Immature natural killer cell (primary cell): ENCODE measurements around the gene NXPH1. TPM values are rescaled to one million over a fixed set of nuclear protein-coding genes. Genes with fewer than 3 reads are reported as not detected.
A peak's percentile ranks its signal among the peaks of the same experiment; 100 is the strongest.

Experiments used
- DNase-seq, 3 donors: peaks; one replicate each; pipeline ENCODE4 v3.0.0; 2022; ENCODE audit warnings: mixed read lengths in 1 of 3
- H3K27ac Mint-ChIP-seq, 6 donors: one replicate each; pipeline ENCODE4 v1.8.0; 2020; ENCODE audit warnings: mixed read lengths in 6 of 6, mild to moderate bottlenecking in 5 of 6, inconsistent platforms in 4 of 6, moderate library complexity in 3 of 6
- H3K27me3 Mint-ChIP-seq, 3 donors: one replicate each; pipeline ENCODE4 v1.8.0; 2020 to 2021; ENCODE audit warnings: low read depth in 3 of 3, mild to moderate bottlenecking in 3 of 3, mixed read lengths in 3 of 3, moderate library complexity in 3 of 3, inconsistent platforms in 1 of 3
- H3K36me3 Mint-ChIP-seq, 3 donors: one replicate each; pipeline ENCODE4 v1.8.0; 2020; ENCODE audit warnings: mixed read lengths in 3 of 3, inconsistent platforms in 2 of 3, mild to moderate bottlenecking in 2 of 3
- H3K4me1 Mint-ChIP-seq, 2 donors: one replicate each; pipeline ENCODE4 v1.8.0; 2020; ENCODE audit warnings: inconsistent platforms in 2 of 2, mild to moderate bottlenecking in 2 of 2, mixed read lengths in 2 of 2, moderate library complexity in 1 of 2
- H3K4me3 Mint-ChIP-seq, 5 donors: one replicate each; pipeline ENCODE4 v1.8.0; 2020; ENCODE audit warnings: mild to moderate bottlenecking in 5 of 5, mixed read lengths in 5 of 5, inconsistent platforms in 3 of 5, moderate library complexity in 3 of 5
- H3K9me3 Mint-ChIP-seq, 6 donors: one replicate each; pipeline ENCODE4 v1.8.0; 2020; ENCODE audit warnings: mild to moderate bottlenecking in 6 of 6, mixed read lengths in 6 of 6, inconsistent platforms in 4 of 6, moderate library complexity in 3 of 6
- polyA plus RNA-seq, 3 donors: library from polyadenylated mRNA; unstranded; fragments of 300-500 nt; fragmentation: Illumina TruSeq; gene quantifications; one replicate each; pipeline ENCODE4 v1.2.3, GENCODE V29; 2021

Gene NXPH1
- polyA plus RNA-seq = not detected

GRCh38 chr7:8433477-8434289, at the start of gene NXPH1:
Gene NXPH1, plus strand, starts transcription at chr7:8433609.
- Mint-ChIP-seq H3K27ac (no peak within 1 kb of the TSS), H3K9me3 (peaks cover 0 to 23% (median 5%) of the 10 kb centered on the region in 6 donors), H3K27me3 (peaks cover 19 to 43% (median 29%) of the 10 kb centered on the region in 3 donors), H3K4me1 (peaks cover 6 to 7% of the 10 kb centered on the region in 2 donors), H3K4me3 (peak within 1 kb of the TSS in 4 of 5 donors; percentile 12 to 64 (median 30)), H3K36me3 (peaks cover 6 to 8% (median 6%) of the 10 kb centered on the region in 3 donors)
- DNase-seq = no peak

DNA sequence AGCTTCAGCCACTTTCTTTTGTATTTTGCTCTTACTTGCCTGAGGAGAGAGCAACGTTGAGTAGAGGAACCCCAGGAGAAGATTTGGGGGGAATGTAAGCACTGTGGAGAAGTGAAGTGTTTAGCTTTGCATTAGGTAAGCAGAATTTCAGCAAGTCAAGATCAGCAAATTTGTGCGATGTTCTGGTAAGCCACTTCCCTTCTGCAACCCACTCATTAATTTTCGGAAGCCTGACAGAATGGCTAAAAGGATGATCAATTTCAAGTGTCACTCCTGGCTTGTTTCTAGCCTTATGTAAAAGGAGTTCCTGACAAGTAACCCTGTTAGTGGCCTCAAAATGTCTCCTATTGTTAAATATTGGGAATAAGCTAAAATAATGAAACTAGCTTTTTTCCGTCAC, 48.5 kb upstream of the NXPH1 start:
- Mint-ChIP-seq H3K36me3 (no peaks in the 10 kb centered on the region), H3K27me3 (peaks cover 1 to 7% (median 6%) of the 10 kb centered on the region in 3 donors), H3K4me1 (no peaks in the 10 kb centered on the region), H3K27ac (no peak overlapping the region), H3K4me3 (no peak overlapping the region), H3K9me3 (no peaks in the 10 kb centered on the region)
- no peak for DNase-seq

GRCh38 chr7:8386926-8387550, 46.4 kb upstream of the NXPH1 start:
- DNase-seq = no peak
- Mint-ChIP-seq H3K27me3 (peaks cover 1 to 4% (median 3%) of the 10 kb centered on the region in 3 donors), H3K36me3 (no peaks in the 10 kb centered on the region), H3K27ac (no peak overlapping the region), H3K9me3 (no peaks in the 10 kb centered on the region), H3K4me3 (no peak overlapping the region), H3K4me1 (no peaks in the 10 kb centered on the region)

DNA sequence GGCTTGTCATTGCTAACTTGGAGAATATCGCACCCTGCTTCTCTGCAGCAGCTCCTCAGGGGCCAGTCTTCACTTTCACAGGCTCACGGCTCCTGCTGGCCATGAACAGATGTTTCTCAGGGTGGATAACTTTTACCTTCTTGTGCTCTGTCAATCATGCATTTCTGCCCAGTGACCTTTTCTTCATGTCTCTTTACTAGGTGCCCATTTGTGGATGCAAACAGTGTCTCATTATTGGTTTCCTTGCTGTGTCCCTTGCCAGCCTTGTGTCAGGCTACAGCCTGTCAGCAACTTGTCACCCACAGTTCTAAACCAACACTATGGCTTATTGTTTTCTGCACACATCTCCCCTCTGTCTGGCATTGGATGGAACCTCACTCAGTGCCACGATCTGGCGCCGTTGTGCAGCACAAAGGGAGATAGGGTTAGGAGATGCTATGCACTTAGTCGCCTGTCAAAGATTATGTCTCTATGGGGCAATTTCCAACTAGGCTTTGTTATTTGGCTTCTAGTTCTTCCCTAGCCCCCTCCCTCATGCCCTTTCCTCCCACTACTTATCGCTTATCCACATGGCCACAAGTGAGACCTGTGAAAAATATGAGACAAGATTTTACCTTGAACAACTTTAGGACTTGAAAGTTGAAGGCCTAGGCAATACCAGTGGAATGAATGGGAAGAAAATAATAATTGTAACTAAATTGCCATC, 45.7 kb upstream of the NXPH1 start:
- Mint-ChIP-seq H3K4me3 (no peak overlapping the region), H3K36me3 (no peaks in the 10 kb centered on the region), H3K9me3 (no peaks in the 10 kb centered on the region), H3K27me3 (peaks cover 3 to 6% (median 4%) of the 10 kb centered on the region in 3 donors), H3K27ac (no peak overlapping the region), H3K4me1 (no peaks in the 10 kb centered on the region)
- no peak for DNase-seq

DNA sequence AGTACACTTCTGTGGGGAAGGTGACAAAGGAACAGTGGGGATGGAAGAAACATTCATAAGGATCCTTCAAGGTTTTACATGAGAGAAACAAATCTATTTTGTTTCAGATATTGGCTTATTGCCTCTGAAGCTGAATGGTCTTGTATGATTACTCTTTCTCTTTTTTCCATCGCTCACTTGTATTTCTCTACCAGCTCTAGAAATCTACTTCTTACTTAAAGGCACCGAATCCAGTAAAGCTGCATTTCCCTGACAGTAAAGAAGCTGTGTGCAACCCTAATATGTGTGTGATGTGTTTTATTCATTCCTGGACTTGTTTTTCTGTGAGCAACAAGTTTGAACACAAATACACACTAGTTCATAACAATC, 45.2 kb upstream of the NXPH1 start:
- Mint-ChIP-seq H3K4me3 (no peak overlapping the region), H3K27me3 (peaks cover 3 to 7% (median 4%) of the 10 kb centered on the region in 3 donors), H3K27ac (no peak overlapping the region), H3K9me3 (no peaks in the 10 kb centered on the region), H3K36me3 (no peaks in the 10 kb centered on the region), H3K4me1 (no peaks in the 10 kb centered on the region)
- DNase-seq = no peak

DNA sequence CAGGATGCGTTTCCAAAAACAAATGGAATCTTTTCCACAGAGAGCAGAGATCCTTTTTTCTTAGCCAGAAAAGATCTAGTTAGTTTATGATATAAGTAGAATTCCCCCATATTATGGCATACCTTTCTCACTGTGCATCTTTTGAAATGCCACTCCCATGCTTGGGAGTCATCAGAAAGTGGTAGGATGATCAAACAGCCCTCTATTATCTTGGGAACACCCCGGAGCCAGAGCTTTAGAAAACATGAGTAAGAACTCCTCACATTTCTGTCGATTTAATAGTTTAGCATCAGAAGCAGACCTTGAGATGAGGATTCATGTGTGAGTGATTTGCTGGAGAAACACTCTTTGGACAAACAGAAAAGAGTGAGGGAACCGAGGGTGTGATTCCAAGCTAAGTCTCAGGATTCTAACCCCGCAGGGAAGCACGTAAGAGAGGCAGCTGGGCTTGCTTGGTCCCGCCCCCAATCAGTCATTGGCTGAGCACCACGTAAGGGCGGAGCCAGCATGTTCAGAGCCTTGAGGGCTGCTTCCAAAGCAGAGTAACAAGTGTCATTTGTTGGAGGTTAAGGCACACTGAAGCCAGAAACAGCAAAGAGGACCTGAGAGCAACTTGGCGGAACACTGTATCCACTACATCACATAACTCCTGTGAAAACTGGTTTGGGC, 43.7 kb upstream of the NXPH1 start:
- Mint-ChIP-seq H3K9me3 (no peaks in the 10 kb centered on the region), H3K27ac (no peak overlapping the region), H3K4me3 (no peak overlapping the region), H3K27me3 (peaks cover 3 to 7% (median 4%) of the 10 kb centered on the region in 3 donors), H3K36me3 (no peaks in the 10 kb centered on the region), H3K4me1 (no peaks in the 10 kb centered on the region)
- no peak for DNase-seq

- no peak for DNase-seq
- Mint-ChIP-seq H3K4me3 (no peak overlapping the region), H3K36me3 (no peaks in the 10 kb centered on the region), H3K9me3 (no peaks in the 10 kb centered on the region), H3K27me3 (peaks cover 3 to 7% (median 4%) of the 10 kb centered on the region in 3 donors), H3K27ac (no peak overlapping the region), H3K4me1 (no peaks in the 10 kb centered on the region)
Observed at GRCh38 chr7:8390262-8390626, 43.2 kb upstream of the NXPH1 start.

DNA sequence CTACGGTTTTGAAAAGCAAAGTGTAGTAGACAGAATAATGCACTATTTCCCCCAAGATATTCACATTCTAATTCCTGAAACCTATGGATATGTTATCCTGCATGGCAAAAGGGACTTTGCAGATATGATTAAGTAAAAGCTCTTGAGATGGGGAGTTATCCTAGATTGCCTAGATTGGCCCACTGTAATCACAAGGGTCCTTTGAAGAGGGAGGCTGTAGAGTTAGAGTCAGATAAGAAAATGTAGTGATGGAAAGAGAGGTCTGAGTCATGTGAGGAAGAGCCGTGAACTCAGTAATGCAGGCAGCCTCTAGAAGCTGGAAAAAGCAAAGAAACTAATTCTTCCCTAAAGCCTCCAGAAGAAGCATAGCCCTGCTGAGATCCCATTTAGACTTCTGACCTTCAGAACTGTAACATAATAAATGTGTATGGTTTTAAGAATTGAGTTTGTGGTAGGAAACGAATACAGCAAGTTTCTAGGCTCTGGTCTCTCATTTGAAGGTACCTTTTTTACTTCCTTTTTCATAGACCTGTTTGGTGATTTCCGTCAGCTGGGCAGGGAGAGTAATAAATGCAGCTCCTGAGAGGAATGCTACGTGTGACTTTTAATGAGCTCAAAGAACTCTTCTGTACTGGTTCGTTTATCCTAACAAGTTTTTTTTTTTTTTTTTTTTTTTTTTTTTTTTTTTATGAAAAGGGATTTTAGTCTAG, 41.9 kb upstream of the NXPH1 start:
- Mint-ChIP-seq H3K9me3 (peaks cover 0 to 5% (median 0%) of the 10 kb centered on the region in 6 donors), H3K4me3 (no peak overlapping the region), H3K27me3 (peaks cover 3 to 6% (median 5%) of the 10 kb centered on the region in 3 donors), H3K36me3 (no peaks in the 10 kb centered on the region), H3K4me1 (no peaks in the 10 kb centered on the region), H3K27ac (no peak overlapping the region)
- no peak for DNase-seq

DNA sequence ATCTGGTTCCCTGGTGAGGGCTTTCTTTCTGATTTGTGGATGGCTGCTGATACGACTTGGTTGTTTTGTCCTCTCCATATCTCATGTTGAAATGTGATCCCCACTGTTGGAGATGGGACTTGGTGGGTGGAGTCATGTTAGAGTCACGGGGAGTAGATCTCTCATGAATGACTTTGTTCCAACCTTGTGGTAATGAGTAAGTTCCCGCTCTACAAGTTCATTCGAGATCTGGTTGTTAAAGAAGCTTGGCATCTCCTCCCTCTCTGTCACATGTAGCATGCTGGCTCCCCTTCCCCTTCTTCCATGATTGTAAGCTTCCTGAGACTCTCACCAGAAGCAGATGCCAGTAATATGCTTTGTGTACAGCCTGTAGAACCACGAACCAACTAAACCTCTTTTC, 37.1 kb upstream of the NXPH1 start:
- peaks cover 0 to 9% (median 2%) of the 10 kb centered on the region in 3 donors for H3K27me3 Mint-ChIP-seq
- DNase-seq = no peak
- no peaks in the 10 kb centered on the region for H3K36me3 Mint-ChIP-seq
- peaks cover 0 to 5% (median 0%) of the 10 kb centered on the region in 6 donors for H3K9me3 Mint-ChIP-seq
- no peak overlapping the region for H3K27ac Mint-ChIP-seq
- H3K4me1 Mint-ChIP-seq = no peaks in the 10 kb centered on the region
- H3K4me3 Mint-ChIP-seq = no peak overlapping the region

DNA sequence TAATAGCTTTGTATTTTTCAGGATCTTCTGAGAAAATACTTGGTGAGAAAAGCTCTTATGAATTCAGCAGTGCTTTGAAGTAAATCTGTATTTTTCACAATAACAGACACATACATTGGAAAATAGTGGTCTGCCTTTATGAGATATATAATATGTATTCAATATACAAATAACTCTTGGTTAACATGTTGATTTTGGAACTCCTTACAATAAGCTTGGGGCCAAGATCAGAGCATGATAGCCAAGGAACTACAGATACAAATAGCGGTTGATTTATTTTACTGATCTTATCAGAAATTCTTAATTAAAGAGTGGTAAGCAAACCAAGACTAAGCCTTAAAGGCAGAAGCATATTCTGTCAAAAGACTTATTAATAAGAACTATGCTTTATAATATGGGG, 24.5 kb upstream of the NXPH1 start:
- Mint-ChIP-seq H3K4me3 (no peak overlapping the region), H3K9me3 (peaks cover 0 to 1% (median 0%) of the 10 kb centered on the region in 6 donors), H3K4me1 (no peaks in the 10 kb centered on the region), H3K27ac (no peak overlapping the region), H3K27me3 (peaks cover 2 to 13% (median 4%) of the 10 kb centered on the region in 3 donors), H3K36me3 (no peaks in the 10 kb centered on the region)
- DNase-seq = no peak

GRCh38 chr7:8411103-8411502, 22.3 kb upstream of the NXPH1 start:
- DNase-seq = no peak
- H3K27me3 Mint-ChIP-seq = peaks cover 2 to 10% (median 6%) of the 10 kb centered on the region in 3 donors
- no peaks in the 10 kb centered on the region for H3K36me3 Mint-ChIP-seq
- H3K4me3 Mint-ChIP-seq = no peak overlapping the region
- peaks cover 0 to 1% (median 0%) of the 10 kb centered on the region in 6 donors for H3K9me3 Mint-ChIP-seq
- no peaks in the 10 kb centered on the region for H3K4me1 Mint-ChIP-seq
- no peak overlapping the region for H3K27ac Mint-ChIP-seq

DNA sequence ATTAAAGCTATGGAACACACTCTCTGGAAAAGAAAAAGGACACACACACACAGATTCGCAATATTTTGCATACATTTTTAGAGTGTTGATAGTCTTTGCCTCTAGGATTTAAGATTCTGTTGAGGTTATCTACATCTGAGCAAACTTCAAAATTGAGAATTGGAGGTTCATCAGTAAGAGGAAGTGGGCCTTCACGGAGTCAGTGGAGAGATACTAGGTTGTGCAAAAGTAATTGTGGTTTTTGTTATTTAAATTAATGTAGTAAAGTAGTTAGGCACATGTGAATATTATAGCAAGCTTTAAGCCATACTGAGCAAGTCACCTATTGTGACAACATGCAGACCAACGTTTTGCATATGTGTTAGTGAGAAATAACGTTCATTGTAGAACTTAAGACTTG, 19.8 kb upstream of the NXPH1 start:
- no peaks in the 10 kb centered on the region for H3K4me1 Mint-ChIP-seq
- DNase-seq = no peak
- no peaks in the 10 kb centered on the region for H3K9me3 Mint-ChIP-seq
- H3K27me3 Mint-ChIP-seq = peaks cover 2 to 5% (median 2%) of the 10 kb centered on the region in 3 donors
- H3K27ac Mint-ChIP-seq = no peak overlapping the region
- H3K36me3 Mint-ChIP-seq = no peaks in the 10 kb centered on the region
- H3K4me3 Mint-ChIP-seq = no peak overlapping the region

GRCh38 chr7:8418629-8419245, 14.7 kb upstream of the NXPH1 start:
- Mint-ChIP-seq H3K27me3 (peaks cover 0 to 2% (median 0%) of the 10 kb centered on the region in 3 donors), H3K4me1 (no peaks in the 10 kb centered on the region), H3K36me3 (no peaks in the 10 kb centered on the region), H3K9me3 (no peaks in the 10 kb centered on the region), H3K27ac (no peak overlapping the region), H3K4me3 (no peak overlapping the region)
- DNase-seq = peak; percentile 22 to 47 (median 29)
